NCI-H345 treated with DMSO at 0.1 percent for 48 hours (cell line): ENCODE measurements around the gene ARL15.
A peak's percentile ranks its signal among the peaks of the same experiment; 100 is the strongest.

Experiments
- DNase-seq: peaks from one replicate; lab custom pipeline; 2025; ENCODE audit not compliant: unreplicated experiment; lab: John Stamatoyannopoulos, UW

Gene ARL15

DNA sequence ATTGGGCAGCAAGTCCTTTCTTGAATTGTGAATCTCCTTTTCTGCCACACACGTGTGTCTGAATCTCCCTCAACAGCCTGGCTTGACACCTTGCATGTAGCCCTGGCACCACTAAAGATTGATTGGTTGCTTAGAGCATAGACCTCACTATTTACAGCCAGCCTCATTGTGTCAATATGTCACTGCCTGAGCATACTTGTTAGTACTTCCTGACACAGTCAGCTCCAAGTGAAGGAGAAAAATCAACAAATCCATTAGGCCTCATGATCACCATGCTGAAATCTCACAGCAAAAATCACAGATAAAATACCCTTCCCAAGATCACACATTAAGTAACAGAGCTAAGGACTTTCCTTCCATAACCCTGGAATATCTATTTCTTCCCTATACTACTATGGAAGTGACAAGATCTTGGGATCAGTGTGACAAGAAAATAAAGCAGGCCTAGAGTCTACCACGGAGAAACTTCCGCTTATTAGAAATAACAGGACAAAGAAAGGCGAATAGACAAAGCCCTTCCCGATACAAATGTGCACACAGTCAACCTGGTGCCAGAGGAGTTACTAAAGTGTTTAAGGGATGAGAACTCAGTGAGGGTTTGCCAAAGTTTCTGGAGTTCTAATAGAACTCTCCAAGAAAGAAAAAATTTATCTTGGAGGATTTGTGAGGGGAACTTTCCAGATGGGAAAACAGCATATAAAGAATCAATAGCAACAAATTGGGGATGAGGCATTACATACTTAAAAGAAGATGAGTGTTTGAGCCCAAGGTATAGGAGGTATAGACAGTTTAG lies 5.6 kb upstream of the ARL15 start:
- DNase-seq = no peak

DNA sequence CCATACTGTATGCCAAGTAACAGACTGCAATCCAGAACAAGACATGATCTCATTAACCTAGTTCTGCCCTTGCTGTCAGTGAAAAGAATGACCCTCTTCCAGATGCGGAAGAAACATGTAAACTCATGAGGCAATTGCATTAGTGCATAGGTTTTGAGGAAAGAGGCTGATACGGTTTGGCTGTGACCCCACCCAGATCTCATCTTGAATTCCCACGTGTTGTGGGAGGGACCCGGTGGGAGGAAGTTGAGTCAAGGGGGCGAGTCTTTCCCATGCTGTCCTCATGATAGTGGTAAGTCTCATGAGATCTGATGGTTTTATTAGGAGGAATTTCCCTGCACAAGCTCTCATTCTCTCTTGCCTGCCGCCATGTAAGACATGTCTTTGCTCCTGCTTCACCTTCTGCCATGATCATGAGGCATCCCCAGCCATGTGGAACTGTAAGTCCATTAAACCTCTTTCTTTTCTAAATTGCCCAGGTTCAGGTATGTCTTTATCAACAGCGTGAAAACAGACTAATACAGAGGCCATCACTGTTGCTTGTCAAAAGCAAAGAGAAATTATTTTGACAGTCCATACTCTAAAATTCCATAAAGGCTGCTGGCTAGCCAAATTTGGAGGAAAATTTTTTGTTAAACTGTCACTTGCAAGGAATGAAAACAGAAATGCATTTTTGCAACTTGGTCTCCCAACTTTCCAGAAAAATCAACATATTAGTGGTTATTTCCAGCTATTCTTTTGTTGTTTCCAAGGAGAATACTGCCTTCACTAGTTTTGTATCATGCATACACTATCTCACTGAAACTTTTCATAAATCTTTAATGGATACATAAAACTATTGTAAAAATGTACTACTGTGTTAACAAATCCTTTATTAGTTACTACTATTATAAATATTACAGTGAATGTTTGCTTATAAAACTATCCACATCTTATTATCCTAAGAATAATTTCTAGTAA lies 3.2 kb upstream of the ARL15 start:
- DNase-seq = no peak

DNA sequence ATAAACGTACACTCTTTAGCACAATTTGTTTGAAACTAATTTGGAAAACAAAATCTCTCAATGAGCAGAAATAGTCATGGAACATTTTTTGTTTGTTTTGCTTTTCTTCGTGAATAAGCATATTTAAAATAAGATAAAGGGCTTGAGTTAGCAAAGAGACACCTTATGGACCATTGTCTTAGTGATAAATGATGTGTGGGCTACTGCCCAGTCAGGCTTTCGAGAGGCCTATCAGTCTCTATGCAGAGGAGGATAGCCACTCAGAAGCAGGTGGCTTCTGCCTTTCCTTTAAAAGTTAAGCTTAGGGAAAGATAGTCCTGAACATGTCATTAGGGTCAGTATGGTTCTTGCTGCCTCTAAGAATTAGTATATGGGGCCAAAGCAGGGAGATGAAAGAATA lies 2.1 kb upstream of the ARL15 start:
- no peak for DNase-seq

DNA sequence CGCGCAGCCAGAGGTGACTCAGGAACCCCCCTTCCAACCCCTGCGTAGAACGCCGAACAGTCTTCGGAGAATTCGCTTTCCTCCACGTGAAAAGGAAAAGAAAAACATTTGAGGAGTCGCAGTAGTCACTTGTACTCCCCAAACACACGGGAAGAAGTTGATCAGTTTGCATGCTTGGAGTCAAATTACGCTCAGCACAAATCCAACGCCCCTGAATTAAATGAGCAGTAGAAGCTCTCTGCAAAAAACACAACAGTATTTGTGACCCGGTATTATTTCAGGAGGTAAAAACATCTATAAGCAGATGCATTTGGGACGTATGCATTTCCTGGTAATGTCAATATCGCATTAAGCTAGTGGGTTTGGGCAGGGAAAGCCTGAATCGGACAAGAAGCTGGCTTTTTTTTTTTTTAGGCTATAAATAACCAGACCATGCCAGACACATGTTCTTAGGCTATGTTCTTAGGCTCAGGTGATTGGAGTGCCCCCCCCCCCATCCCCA lies 854 bp upstream of the ARL15 start:
- peak; percentile 19 for DNase-seq

DNA sequence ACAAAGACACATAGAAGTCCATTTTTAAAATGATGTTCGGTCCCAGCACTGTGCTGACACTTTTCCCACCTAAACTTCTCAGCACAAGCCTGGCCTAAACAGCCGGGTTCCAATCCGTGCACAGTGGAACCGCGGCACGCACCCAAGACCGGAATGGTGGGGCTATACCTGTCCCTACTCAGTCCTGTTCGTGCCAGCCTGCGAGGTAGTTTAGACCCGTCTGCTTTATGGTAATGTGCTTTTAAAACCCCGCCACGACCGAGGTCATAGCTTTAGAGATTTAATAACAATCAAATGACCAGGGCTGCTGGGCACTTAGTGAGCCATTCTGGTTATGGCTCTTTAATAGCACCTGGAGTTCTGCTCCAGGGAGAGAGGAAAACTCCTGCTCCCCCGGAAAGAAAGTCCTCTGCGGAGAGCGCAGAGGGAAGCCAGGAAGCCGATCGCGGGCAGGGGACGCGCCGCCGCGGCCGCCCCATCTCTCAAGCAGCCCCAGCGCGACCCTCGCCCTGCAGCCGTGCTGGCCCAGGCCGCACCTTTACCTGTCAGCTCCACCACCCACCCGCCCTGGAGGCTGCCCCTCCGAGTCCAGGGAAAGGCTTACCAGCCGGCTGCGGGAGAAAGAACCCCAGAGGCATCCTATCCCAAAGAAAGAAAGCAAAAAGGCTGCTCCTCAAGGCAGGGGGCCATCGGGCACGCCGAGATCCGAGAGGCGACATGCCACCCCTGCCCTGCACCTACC lies 511 bp downstream of the ARL15 start:
- no peak for DNase-seq

DNA sequence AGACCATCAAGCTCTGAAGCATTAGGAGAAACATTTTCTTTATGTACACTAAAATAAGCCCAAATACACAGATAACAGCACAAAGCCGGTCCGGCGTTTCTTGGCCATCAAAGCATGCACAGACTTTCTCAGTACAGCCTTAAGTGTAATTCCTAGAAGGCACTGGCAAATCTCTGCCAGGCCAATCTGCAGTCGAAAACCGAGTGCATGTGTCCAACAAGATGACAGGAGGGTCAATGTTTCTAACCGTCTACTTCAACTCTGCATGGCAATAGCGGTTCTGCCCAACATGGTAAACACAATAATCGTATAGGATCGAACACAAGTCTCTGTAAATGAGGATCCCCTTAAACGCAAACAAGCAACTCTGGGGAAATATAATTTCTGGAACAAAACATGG lies 1.1 kb downstream of the ARL15 start:
- DNase-seq = no peak

- no peak for DNase-seq
Measured at GRCh38 chr5:54307583-54307982, 2.8 kb downstream of the ARL15 start.

- no peak for DNase-seq
Measured at GRCh38 chr5:54306893-54307292, 3.5 kb downstream of the ARL15 start.

DNA sequence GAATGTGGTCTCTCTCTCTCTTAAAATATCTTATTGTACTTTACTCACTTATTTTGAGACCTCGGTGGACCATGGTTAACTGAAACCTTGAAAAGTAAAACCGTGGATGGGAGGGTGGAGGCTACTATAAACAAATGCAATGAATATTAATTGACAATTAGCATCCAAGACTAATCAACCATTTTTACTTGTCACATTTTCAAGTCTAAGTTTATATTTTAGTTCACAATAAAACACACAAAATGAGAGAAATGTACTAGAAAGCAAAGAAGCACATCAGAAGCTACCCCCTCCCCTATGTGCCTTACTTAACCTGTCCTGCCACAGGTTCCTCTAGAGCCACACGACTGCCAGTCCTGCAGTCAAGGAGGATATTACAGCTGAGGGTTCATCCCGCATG lies 4.6 kb downstream of the ARL15 start:
- no peak for DNase-seq

DNA sequence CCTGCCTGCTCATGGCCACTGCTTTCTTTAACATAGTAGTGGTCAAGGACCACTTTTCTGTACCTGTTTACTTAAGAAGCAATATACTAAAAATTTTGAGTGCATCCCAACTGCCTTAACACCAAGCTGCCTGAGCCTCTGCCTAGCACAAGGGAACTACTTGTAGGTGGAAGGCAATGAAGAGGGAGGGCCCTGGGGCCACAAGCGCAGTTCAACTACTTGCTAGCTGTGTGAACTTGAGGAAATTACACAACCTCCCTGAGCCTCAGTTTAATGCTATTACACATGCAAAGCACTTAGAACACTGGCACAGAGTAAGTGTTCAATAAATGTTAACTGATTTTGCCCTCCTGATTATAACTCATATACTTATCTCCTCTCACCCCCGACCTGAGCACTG lies 6.3 kb downstream of the ARL15 start:
- no peak for DNase-seq

- no peak for DNase-seq
Measured at GRCh38 chr5:54302267-54302687, 8.1 kb downstream of the ARL15 start.

GRCh38 chr5:54301849-54302248 lies 8.5 kb downstream of the ARL15 start:
- DNase-seq = no peak

DNA sequence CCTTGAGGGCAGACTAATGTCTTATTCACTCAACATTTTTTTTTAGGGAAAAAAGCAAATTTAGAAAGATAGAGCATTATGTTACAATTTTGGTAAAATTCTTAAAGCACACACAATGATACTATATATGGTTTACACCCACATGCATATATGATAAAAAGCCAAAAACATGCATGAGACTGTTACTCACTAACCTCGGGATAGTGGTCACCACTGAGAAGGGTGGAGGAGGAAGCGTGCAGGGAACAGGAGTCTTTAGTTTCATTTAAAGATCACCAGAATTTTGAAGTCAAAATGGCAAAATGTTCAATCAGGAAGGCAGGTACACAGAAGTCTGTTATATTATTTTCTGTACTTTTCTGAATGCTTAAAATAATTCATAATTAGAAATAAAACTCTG lies 9.2 kb downstream of the ARL15 start:
- DNase-seq = no peak

GRCh38 chr5:54298947-54299346 lies 11.4 kb downstream of the ARL15 start:
- DNase-seq = no peak

GRCh38 chr5:54296386-54296785 lies 14.0 kb downstream of the ARL15 start:
- peak; percentile 12 for DNase-seq

DNA sequence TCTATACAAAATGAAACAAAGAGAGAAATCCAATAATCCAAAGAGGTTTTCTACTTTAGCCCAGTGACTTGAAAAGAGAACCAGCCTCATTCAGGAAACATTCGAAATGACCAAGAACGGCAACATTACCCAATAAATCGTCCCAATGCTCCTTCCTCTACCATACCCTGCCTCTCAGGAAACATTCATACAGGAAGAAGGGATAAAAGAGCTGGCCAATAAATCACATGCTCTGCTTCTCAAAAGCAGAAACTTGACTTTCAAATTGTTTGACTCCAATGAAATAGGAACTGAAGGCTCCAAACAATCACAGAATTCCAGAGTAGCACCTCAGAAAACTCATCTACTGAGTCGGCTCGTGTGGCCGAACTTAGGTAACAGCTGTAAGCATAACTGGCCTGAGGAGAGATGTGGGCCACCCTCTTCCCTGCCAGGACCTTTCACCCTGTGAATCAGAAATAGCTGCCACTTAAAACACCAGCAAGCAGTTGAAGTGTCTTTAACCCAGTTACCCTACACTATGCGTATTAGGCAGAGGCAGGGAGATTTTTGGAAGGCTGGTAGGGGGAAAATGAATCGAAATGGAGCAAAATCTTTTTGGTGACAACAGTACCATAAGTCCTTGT lies 14.6 kb downstream of the ARL15 start:
- no peak for DNase-seq

- DNase-seq = no peak
Measured at GRCh38 chr5:54294097-54294667, 16.2 kb downstream of the ARL15 start.

DNA sequence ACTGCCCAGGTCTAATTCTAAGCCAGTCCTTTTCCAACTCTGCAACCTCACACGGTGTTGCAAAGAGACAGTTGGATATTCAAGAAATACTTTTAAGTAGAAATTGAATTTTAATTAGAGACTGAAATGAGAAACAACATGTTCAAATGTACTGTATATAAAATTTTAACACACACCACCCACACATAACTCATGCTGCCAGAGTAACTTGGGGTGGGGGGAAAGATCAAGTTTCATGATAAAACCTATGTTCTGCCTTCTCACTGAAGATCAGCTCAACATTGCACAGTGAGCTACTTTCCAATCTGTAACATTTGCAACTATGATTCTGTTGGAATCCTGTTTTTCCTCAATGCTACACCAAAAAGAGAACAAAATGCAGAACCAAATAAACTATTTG lies 17.5 kb downstream of the ARL15 start:
- no peak for DNase-seq

- DNase-seq = no peak
Measured at GRCh38 chr5:54291498-54291897, 18.9 kb downstream of the ARL15 start.

- DNase-seq = no peak
Measured at GRCh38 chr5:54289769-54290168, 20.6 kb downstream of the ARL15 start.
